ENCODE data around the gene HNF1A. TPM values are rescaled to one million over a fixed set of nuclear protein-coding genes. Genes with fewer than 3 reads are reported as not detected.

The HNF1A gene
- total RNA-seq, 6 experiments from 2014 or later, result 9.8 to 20.5 (median 19.0) TPM

DNA sequence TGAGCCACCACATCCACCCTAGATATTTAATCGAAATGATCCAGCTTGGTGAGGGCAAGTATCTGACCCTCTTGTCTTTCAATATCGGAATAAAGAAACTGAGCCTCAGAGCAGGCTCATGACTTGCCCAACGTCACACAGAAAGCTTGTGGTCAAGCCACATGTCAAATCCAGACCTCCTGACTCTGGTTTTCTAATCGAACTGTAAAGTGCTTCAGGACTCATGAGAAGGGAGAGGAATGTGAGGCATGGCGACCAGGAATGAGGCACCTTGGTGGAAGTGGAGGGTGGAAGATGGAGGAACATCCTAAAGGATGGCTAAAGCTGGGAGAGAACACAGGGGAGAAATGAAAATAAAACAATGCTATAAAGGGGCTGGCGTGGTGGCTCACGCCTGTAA lies 46.3 kb upstream of the HNF1A start:
- ATAC-seq (no peak), DNase-seq (no peak)
- Histone ChIP-seq H3K9me3 (no peaks in the 10 kb centered on the region), H3K27me3 (no peaks in the 10 kb centered on the region), H3K4me1 (no peaks in the 10 kb centered on the region), H3K4me3 (no peak overlapping the region), H3K36me3 (no peaks in the 10 kb centered on the region), H3K27ac (no peak overlapping the region)
- 69% methylated on average over 7 of the region's 7 CpGs for WGBS (ENCODE audit: insufficient coverage, low coverage, low lambda C conversion rate, missing lambda C conversion rate)
- intact Hi-C loops (cut with DNase I), result no loop called here
- TF ChIP-seq, protein P1, sequence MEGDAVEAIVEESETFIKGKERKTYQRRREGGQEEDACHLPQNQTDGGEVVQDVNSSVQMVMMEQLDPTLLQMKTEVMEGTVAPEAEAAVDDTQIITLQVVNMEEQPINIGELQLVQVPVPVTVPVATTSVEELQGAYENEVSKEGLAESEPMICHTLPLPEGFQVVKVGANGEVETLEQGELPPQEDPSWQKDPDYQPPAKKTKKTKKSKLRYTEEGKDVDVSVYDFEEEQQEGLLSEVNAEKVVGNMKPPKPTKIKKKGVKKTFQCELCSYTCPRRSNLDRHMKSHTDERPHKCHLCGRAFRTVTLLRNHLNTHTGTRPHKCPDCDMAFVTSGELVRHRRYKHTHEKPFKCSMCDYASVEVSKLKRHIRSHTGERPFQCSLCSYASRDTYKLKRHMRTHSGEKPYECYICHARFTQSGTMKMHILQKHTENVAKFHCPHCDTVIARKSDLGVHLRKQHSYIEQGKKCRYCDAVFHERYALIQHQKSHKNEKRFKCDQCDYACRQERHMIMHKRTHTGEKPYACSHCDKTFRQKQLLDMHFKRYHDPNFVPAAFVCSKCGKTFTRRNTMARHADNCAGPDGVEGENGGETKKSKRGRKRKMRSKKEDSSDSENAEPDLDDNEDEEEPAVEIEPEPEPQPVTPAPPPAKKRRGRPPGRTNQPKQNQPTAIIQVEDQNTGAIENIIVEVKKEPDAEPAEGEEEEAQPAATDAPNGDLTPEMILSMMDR (IDR thresholded peaks at IDR 0.05), result no peak

DNA sequence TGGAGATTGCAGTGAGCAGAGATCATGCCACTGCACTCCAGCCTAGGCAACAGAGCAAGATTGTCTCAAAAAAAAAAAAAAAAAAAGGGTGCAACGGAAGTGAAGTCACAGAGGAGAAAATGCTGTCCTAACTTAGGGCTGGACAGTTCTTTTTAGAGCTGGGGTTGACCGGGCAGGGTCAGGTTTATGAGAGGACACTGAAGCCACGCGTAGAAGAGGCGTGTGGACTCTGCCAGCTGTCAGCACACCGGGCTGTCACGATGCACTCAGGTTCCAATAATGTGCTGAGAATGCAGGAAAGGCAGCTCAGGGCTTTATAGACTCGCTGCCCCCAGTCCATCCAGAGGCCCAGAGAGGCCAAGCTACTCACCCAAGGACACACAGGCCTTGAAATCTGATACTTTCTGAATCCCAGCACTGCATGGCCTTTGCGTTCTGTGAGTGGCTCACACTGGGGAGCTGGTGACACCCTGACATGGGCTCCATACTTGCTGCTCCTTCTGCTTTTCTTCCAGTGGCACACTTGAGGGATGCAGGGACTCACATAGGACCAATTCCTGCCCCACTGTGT lies 45.3 kb upstream of the HNF1A start:
- Histone ChIP-seq H3K4me1 (no peaks in the 10 kb centered on the region), H3K27me3 (no peaks in the 10 kb centered on the region), H3K9me3 (no peaks in the 10 kb centered on the region), H3K27ac (no peak overlapping the region), H3K4me3 (no peak overlapping the region), H3K36me3 (no peaks in the 10 kb centered on the region)
- ATAC-seq (peak in 2 of 4 donors; percentile 33 to 51), DNase-seq (no peak)
- WGBS (ENCODE audit: insufficient coverage, low coverage, low lambda C conversion rate, missing lambda C conversion rate), result 60% methylated on average over 3 of the region's 9 CpGs
- intact Hi-C loops (cut with DNase I), result no loop called here
- TF ChIP-seq, protein P1 (IDR thresholded peaks at IDR 0.05), result no peak
- no peak for TF ChIP-seq POLR2A (IDR thresholded peaks at IDR 0.05)

- DNase-seq (no peak), ATAC-seq (no peak)
- 78% methylated on average over 6 of the region's 6 CpGs for WGBS (ENCODE audit: insufficient coverage, low coverage, low lambda C conversion rate, missing lambda C conversion rate)
- no peaks in the 10 kb centered on the region for H3K4me1 ChIP-seq
- no peaks in the 10 kb centered on the region for H3K9me3 ChIP-seq
- H3K36me3 ChIP-seq, result no peaks in the 10 kb centered on the region
- no peak for TF ChIP-seq POLR2A (IDR thresholded peaks at IDR 0.05)
- TF ChIP-seq, protein P1 (IDR thresholded peaks at IDR 0.05), result no peak
- intact Hi-C loops (cut with DNase I), result no loop called here
- H3K27ac ChIP-seq, result no peak overlapping the region
- H3K27me3 ChIP-seq, result no peaks in the 10 kb centered on the region
- H3K4me3 ChIP-seq, result no peak overlapping the region
Observed at GRCh38 chr12:120933786-120934185, 44.6 kb upstream of the HNF1A start.

DNA sequence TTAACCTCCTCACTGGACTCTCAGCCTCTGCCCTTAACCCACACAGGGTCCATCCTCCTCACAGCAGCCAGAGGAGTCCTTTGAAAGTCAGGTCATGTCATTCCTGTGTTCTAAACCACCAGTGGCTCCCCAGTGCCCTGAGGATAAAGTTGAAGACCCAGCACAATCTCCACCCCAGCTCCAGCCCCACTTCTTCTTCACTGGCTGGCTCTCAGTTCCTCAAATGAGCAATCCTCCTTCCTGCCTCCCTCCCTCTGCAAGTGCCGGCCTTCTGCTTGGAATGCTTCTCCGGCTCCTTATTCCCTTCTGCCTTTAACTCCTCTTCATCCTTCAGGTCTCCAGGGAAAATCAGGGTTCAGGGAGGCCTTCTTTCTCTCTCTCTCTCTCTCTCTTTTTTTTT lies 42.1 kb upstream of the HNF1A start:
- no peaks in the 10 kb centered on the region for H3K4me1 ChIP-seq
- intact Hi-C loops (cut with DNase I), result no loop called here
- WGBS (ENCODE audit: insufficient coverage, low coverage, low lambda C conversion rate, missing lambda C conversion rate), result 67% methylated on average over 2 of the region's 2 CpGs
- no peak overlapping the region for H3K27ac ChIP-seq
- TF ChIP-seq, protein P1 (IDR thresholded peaks at IDR 0.05), result no peak
- no peak for TF ChIP-seq POLR2A (IDR thresholded peaks at IDR 0.05)
- no peak overlapping the region for H3K4me3 ChIP-seq
- no peaks in the 10 kb centered on the region for H3K36me3 ChIP-seq
- H3K27me3 ChIP-seq, result no peaks in the 10 kb centered on the region
- ATAC-seq (peak; percentile 46 to 70 (median 62)), DNase-seq (no peak)
- H3K9me3 ChIP-seq, result no peaks in the 10 kb centered on the region

GRCh38 chr12:120938496-120938895 lies 39.8 kb upstream of the HNF1A start:
- ATAC-seq, result no peak
- H3K27me3 ChIP-seq, result no peaks in the 10 kb centered on the region

More at GRCh38 chr12:120938496-120938895, 39.8 kb upstream of the HNF1A start:
- TF ChIP-seq, protein P1 (IDR thresholded peaks at IDR 0.05), result no peak
- TF ChIP-seq POLR2A (IDR thresholded peaks at IDR 0.05), result no peak
- 50% methylated on average over 3 of the region's 3 CpGs for WGBS (ENCODE audit: insufficient coverage, low coverage, low lambda C conversion rate, missing lambda C conversion rate)
- Histone ChIP-seq H3K9me3 (no peaks in the 10 kb centered on the region), H3K36me3 (no peaks in the 10 kb centered on the region), H3K27ac (no peak overlapping the region), H3K4me1 (no peaks in the 10 kb centered on the region), H3K4me3 (no peak overlapping the region)
- intact Hi-C loops (cut with DNase I), result no loop called here
- DNase-seq, result no peak

Data from right lobe of liver (tissue), 6 donors.